ENCODE results near the gene NAP1L4.
A peak's percentile ranks its signal among the peaks of the same experiment; 100 is the strongest.

Gene NAP1L4

DNA sequence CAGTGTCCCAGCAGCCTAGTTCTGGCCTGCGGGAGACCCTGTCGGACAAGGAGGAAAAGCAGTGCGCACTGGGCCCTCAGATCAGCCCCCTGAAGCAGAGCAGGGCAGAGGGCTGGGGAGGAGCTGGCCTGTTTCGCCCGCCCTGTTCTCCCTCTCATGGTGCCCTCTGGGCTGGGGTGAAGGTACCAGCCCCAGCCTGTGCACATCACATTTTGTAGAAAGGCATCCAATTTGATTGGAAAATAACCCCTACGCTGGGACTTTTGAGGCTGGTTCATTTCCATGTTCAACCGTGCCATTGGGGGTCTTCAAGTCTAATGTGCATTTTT lies 832 bp upstream of the NAP1L4 start:
- DNase-seq (ENCODE audit: low spot score), result no peak

DNA sequence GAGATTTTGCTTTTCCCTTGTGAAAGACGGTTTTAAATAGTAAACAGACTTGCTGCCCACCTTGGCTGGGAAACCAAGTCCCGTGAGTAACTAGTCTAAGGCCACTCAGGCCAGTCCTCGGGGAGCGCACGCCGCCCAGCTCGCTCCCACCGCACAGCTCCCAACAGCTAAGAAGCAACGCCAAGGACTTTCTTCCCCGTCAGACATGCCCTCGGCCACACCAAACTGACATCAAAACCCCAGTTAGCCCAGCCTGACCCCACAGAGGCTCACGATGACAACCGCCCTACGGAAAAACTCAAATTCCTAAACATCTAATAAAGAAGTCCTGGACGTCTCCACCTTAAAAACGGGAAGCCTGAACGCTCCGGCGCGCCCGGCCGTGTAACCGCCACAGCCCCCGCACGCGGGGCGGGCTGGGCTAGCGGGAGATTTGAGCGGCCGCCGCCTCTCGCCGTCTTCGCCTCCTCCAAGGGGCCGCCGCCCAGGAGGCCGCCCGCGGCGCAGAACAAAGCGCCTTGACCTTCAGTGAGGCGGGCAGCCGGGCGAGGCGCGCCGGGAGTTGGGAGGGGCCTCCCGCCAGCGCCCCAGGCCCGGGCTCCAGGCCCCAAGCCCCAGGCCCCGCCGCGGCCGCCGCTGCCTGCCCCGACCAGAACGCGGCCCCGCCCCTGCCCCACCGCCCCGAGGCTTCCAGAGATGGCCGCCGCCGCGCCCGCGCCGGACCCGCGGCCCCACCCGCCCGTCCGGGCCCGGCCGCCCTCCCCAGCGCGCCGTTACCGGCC lies 486 bp downstream of the NAP1L4 start:
- DNase-seq (ENCODE audit: low spot score), result peak; percentile 47

DNA sequence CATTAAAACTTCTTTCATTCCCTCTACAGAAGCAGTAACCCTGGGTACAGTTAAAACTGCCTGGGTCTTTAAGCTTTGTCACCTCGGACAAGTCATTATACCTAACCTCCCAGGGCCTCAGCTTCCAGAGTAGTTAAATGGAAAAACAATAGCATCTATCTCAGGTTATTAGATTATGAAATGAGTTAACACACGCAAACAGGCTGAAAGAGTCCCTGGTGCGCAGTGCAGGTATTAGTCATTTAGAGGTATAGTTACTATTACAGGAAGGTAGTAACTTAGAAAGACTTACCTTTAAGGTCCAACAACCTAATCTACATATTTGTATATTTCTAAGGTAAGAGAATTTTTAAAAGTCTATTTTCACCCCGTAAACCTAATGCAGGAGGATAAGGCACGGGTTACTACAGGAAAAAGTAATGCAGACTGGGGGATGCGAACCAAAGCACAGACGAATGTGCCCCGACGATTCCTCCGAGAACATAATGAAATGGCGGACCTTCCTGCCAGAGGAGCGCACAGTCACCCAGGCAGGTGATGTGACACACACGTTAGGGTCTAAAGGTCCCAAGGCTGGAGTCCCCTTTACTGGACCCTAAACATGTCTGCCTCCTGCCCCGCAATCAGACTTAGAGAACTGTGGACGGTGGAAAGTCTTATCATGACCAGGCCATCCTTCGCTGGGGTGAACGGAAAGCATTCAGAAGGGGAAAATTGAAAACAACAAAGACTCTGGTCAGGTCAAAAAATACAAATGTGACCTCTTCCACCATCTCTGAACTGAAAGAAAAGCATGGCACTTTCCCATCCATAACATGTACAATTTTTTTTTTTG lies 1.3 kb downstream of the NAP1L4 start:
- DNase-seq (ENCODE audit: low spot score), result peak; percentile 70

DNA sequence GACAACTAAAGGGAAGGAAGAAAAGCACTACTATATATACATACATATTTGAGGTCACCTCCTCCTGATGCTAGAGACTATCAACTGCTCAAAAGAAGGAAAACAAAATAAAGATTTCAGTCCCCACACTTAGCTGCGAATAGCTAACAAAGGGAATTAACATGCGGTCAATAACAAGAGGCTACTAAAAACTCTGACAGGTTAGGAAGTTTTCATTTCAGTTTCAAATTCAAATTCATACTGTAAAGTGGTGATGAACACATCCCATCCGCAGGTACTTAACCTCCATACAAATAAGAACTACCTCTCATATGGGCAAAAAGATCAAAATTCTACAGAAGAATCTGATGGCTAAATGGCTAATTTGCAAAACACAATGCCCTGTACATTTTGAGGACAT lies 2.6 kb downstream of the NAP1L4 start:
- peak; percentile 31 for DNase-seq (ENCODE audit: low spot score)

DNA sequence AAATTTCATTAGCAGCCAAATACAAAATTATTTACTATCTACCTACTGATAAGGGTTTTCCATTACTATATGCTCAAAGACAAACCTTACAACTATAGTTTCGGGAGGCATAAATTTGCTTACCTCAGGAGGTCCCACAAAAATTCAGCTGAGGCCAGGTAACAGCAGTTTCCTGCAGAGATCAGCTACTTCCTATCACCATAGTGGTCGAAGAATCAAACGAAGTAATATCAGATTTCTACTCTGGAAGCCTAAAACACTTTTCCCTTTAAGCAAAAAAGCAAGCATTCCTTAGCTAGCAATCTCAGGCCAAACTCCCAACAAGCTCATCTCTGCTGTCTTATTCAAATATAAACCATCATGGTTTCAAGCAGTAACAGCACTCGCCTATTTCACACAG lies 3.1 kb downstream of the NAP1L4 start:
- peak; percentile 26 for DNase-seq (ENCODE audit: low spot score)

DNA sequence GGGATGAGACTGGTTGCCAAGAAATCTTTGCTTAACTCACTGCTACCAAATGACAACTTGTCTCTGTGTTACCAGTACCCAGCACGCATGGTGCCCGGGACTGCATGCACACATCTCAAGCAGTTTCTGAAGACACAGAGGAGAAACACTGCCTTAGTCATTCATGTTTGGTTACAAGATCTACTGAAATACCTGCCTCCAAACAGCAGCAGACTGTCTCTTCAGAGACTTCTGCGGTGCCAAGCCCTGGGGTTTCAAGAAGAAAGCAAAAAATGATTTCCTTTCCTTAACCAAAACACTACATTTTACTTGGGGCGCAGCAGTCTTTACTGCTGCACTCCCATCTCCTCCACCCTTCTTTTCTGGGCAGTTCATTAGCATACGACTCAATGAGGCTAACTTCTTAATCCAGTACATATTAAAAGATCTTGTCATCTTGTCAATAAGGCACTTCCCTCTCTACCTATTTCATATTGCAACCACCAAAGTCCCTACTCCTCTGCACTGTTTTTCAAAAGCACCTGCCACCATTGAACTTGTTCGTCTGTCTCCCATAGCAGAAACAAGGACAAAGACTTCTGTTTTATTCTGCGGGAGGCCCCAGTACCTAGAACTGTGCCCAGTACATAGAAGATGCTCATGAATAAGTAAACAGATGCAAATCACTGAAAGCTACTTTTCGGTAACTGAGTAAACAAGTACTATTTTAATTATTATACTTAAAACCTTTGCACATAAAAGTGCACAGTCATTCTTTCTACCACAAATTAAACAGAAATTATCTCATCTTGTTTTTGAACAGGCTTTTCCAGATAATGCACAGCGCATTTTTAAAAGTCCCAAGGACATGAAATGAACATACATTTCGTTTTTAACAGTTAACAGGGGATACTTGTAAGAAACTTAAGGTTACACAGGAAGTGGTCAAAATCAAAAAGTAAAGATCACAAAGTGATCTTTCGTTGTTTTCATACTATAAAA lies 4.0 kb downstream of the NAP1L4 start:
- no peak for DNase-seq (ENCODE audit: low spot score)

DNA sequence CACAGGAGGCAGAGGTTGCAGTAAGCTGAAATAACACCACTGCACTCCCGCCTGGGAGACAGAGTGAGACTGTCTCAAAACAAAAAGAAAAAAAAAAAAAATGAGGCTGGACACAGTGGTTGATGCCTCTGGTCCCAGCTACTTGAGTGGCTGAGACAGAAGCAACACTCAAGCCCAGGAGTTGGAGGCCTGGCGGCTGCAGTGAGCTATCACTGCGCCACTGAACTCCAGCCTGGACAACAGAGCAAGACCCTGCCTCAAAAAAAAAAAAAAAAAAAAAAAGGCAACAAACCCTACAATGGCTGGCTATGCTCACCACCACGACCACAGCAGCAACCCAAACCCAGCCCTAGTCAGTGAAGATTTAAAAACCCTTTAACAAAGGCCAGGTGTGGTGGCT lies 8.2 kb downstream of the NAP1L4 start:
- DNase-seq (ENCODE audit: low spot score), result no peak

DNA sequence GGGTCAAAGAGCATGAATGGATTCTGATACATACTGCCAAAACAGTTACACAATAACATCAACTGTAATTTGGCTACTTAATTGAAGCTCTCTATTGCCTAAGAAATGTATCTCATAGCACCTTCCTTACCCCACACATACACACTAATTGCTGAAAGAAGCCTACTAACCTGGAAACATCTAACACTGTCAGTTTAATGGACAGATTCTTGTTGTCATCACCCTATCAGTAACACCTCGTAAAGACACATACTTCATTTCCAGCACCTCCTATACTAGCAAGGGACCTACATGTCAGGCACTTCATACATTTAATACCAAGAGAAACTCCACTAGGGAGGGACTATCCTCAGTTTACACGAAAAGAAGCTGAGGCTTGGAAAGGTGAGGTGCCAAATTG lies 9.9 kb downstream of the NAP1L4 start:
- no peak for DNase-seq (ENCODE audit: low spot score)

DNA sequence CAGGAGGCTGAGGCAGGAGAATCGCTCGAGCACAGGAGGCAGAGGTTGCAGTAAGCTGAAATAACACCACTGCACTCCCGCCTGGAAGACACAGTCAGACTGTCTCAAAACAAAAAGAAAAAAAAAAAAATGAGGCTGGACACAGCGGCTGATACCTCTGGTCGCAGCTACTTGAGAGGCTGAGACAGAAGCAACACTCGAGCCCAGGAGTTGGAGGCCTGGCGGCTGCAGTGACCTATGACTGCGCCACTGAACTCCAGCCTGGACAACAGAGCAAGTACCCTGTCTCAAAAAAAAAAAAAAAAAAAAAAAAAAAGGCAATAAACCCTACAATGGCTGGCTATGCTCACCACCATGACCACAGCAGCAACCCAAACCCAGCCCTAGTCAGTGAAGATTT lies 11.0 kb downstream of the NAP1L4 start:
- no peak for DNase-seq (ENCODE audit: low spot score)

DNA sequence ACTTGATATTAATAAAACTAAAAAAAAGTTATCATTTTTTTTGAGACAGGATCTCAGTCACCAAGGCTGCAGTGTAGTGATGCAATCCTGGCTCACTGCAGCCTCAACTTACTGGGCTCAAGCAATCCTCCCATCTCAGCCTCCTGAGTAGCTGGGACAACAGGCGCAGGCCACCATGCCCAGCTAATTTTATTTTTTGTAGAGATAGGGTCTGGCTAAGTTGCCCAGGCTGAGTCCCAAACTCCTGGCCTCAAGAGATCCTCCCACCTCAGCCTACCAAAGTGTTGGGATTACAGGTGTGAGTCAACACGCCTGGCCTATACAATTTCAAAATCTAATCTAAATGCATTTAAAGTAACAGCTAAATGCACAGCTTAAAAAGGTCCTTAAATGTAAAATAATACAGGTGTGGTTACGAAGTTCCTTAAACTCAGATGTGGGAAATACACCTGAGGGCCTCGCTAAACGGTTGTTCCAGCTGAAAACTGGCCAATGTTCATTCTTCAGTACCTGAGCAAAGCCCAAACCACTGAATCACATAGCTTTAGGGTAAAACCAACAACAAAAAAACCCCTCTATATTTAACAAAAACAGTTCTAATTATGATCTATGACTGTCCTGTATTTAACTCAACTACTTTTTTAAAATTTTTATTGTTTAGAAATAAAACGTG lies 11.8 kb downstream of the NAP1L4 start:
- DNase-seq (ENCODE audit: low spot score), result no peak

DNA sequence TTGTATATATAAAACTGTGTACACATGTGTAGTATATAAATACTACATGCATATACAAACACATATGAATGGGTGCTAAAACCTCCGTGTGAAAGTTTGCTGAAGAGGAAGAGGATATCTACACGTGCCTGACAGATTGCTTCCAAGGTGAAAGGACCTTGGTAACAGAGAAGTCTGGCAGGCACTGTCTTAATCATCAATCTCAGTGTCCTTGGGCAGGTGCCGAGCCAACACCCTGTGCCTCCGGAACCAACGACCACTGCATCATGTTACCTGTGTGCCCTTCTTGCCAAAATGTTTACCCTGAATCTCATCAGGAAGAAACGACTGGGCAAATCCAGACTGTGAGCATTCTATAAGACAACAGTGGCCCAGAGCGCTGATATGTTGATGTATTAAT lies 15.0 kb downstream of the NAP1L4 start:
- no peak for DNase-seq (ENCODE audit: low spot score)

DNA sequence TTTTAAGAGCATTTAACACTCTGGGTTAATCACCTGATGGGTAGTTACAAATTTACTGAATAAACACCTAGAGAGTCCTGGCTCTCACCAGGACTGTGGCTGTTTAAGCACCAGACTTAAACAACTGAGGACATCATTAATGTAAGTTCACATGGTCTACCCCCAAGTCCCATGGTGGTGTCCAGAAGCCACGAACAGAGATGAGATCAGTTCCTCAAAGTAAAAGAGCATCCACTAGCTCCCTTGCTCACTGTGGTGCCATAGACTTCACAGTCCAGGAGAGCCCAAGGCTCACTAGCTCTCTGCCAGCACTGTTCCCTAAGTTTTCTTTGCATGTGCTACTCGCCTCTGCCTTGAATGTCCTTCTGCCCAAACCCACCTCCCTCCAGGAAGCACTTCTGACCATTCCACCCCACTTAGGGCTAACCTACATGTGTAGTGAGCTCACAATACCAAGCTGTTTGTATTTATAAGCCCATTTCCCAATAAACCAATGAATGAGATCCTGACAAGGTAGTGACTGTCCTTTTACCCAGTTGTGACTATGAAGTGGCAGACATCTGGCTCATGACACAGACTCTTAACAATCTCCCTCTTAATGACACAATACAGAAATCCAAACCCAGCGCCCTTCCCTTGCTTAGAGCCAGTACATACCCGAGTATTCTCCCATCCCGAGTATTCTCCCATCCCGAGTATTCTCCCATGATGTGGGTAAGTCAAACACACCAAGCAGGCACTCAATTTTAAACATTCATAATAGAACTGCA lies 15.7 kb downstream of the NAP1L4 start:
- no peak for DNase-seq (ENCODE audit: low spot score)

DNA sequence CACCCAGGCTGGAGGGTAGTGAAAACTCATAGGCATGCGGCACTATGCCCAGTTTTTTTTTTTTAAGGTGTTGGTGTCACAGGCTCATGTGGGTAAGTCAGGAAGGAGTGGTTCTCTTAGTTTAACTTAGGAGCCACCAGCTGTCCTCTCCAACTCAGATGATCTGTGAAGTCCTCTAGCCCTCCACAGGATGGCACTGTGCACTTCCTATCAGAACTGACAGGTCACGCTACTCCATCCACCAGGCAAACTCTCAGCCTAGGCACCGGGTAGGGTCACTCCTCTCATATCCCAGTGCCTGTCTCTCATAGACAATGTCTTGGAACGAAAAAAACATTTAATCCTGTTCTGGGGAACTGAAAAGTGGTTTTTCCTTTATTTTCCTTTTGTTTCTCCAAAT lies 16.5 kb downstream of the NAP1L4 start:
- DNase-seq (ENCODE audit: low spot score), result peak; percentile 66

DNA sequence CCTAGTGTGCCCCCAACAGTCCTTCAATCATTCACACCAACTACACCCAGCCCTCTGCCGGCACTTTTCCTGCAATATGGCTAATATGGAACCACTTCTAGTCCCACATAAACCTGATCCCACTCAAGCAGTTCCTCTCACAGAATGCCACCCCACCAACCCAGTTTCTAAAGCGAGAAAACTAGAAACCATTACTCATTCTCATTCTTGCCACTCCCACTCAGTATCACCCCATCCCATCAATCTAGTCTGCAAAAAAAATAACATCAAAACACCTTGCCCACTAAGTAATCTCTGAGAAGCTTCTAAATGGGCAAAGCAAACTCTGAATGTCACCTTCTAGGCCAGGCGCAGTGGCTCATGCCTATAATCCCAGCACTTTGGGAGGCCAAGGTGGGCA lies 17.9 kb downstream of the NAP1L4 start:
- DNase-seq (ENCODE audit: low spot score), result no peak

DNA sequence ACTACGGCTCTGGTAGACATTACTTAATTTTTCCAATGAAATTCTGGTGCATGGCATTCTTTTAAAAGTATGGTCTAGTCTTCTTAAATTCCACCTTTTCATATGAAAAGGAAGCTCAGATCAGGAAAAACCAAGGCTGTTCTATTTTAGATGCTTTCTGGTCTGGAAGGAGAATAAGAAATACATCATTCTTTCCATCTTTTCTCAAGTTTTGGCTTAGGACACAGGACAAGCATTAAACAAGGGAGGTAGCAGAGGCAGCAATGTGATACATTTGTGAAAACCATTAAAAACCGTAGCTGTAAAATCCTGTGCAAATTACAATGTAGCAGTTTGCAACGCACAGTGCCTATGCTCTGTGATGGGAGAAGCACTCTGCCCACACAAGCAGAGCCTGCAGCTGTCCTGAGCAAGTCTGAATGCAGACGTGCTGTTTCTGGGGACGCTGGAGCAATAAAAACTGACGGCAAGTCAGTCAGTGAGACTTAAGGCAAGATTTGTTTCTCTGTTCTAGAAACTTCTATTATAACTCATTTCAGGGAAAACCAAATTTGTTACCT lies 23.7 kb downstream of the NAP1L4 start:
- no peak for DNase-seq (ENCODE audit: low spot score)

DNA sequence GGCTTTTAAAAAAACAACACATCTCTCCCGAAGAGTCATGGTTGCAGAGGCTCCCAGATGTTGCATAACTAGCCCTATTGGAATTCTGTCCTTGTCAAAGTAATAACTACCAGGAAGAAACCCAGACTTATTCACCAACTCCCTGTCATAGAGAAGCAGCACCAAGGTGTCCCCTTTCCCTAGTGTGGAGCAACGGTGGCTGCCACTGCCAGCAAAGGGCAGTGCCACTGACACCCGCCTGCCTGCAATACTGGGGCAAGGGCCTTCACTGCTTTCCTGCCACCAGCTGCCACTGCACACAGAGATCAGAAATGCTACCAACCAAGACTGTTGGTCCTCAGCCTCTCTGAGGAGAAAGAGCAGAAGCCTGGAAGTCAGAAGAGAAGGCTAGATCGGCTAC lies 27.3 kb downstream of the NAP1L4 start:
- DNase-seq (ENCODE audit: low spot score), result no peak

DNA sequence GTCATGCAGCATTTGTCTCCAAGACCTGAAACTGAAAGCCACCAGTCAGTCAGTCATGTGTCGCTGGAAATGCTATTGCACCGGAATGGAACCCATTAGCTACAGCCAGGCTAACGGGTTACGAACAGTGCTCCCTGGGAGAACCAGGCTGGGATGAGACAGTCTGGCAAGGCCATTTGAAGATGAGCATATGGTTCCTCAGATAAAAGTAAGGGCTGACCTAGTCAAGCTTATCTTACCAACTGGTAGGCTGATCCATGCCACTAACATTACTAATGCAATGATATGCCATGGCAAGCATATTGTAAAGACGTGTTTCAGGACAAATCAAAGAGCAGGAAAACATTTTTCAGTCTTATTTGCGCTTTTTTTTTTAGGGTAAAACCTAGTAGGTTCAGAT lies 28.4 kb downstream of the NAP1L4 start:
- no peak for DNase-seq (ENCODE audit: low spot score)

DNA sequence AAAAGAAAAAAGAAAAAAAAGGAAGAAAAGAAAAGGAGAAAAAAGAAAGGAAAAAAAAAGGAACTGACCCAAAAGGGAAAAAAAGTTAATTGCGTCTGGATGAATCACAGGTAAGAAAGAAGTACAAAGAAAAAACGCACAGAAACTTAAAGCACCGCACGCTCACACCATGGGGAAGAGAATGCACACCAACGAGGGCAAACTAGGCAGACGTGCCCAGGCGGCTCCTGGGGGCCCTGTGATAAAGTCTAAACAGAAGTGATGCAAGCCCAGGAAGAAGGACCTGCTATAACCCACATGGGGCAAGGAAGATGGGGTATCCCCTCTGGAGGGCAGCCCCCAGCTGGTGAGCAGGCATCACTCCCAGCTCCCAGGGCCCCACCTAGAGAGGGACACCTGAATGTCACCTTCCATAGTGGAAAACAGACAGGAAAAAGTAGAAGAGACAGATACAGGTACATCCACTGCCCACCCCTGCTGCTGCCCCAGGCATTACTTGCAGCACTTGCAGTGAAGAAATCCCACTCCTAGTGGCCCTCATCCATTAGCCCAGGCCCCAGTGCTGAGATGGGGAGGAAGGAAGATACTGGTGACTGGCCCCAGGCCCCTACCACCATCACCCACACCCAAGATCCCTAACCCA lies 28.9 kb downstream of the NAP1L4 start:
- DNase-seq (ENCODE audit: low spot score), result no peak

DNA sequence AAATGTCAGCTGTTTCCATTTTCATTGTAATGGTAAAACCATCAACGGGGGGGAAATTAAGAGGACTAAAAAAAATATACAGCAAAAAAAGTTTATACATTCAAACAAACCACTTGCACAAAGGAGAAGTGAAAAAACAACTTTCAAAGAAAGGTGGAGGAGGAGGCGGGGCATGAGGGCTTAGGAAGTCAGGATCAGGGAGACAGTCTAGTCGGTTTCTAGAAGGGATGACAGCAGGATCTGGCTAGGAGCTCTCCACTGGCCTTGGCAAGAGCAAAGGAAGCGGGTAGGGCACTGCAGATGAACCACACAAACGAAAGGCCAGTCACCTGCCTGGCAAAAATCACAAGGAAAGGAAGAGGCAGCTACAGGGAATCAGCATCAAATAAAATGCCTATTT lies 31.0 kb downstream of the NAP1L4 start:
- no peak for DNase-seq (ENCODE audit: low spot score)

DNA sequence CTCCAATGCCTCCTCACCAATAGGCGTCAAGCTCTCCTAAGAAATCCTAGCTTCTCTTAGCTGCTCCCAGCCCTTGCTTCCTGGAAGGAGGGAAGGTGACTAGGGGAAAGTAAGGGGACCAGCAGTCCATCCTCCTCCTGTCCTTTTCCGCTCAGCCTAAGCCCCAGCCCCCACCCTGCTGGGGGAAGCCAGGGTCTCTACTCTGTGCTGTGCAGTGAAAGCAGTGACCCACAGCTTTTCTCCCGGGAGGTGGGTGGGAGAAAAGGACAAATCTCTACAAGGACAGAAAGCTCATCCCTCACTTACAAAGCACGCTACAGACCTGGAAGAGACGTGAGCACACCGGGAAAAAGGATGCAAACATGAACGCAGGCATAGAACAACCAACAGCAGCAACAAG lies 32.0 kb downstream of the NAP1L4 start:
- no peak for DNase-seq (ENCODE audit: low spot score)
